HEK293 (cell line): ENCODE data around the gene PDE4A.

ENCODE experiments used
- CTCF ChIA-PET: fragments of 350-600 bp; formaldehyde crosslinking; extraction: SDS; loops from one replicate; lab custom pipeline; 2021; ENCODE audit warnings: antibody characterized with exemption; lab: Yijun Ruan, JAX
- POLR2A ChIA-PET: fragments of 300-600 bp; formaldehyde crosslinking; extraction: SDS; loops from one replicate; lab custom pipeline; 2020; ENCODE audit warnings: antibody characterized with exemption, inconsistent platforms; lab: Yijun Ruan, JAX
- H3K27ac ChIP-seq: fragments of 200-500 bp; sonication (Bioruptor generic); 2 replicates; pipeline ENCODE4 v1.5.1; 2014; ENCODE audit warnings: low read depth, low read length, control low read depth, inconsistent platforms; ENCODE audit errors: extremely low read depth
- H3K36me3 ChIP-seq, 2 experiments: fragments of 200-500 bp in 1 of 2; sonication (Bioruptor generic) in 1 of 2; 1 replicate in 1 of 2; 2 replicates in 1 of 2; pipeline ENCODE4 v1.5.1; 2014 to 2017; ENCODE audit warnings: inconsistent platforms in 2 of 2, low read length in 2 of 2; ENCODE audit not compliant: control insufficient read depth in 2 of 2, insufficient read depth in 1 of 2
- H3K4me1 ChIP-seq: fragments of 200-500 bp; sonication (Bioruptor generic); 2 replicates; pipeline ENCODE4 v1.5.1; 2014; ENCODE audit warnings: mild to moderate bottlenecking, low read length, inconsistent platforms; ENCODE audit not compliant: control insufficient read depth, insufficient read depth
- H3K4me3 ChIP-seq: 2 replicates; pipeline ENCODE4 v1.5.1; 2011; ENCODE audit warnings: low read depth, mild to moderate bottlenecking, control low read depth, low read length, moderate library complexity
- H3K9me3 ChIP-seq: fragments of 200-500 bp; sonication (Bioruptor generic); 2 replicates; pipeline ENCODE4 v1.5.1; 2014; ENCODE audit warnings: low read depth, low read length, inconsistent platforms; ENCODE audit not compliant: control insufficient read depth, insufficient read depth
- AEBP2 ChIP-seq: fragments of 450-650 bp; formaldehyde crosslinking; IDR thresholded peaks from 2 replicates; pipeline ENCODE4 v1.5.1; 2016; ENCODE audit warnings: missing biosample characterization, missing genetic modification characterization, borderline replicate concordance
- EGR2 ChIP-seq: fragments of 450-650 bp; formaldehyde crosslinking; IDR thresholded peaks from 2 replicates; pipeline ENCODE4 v1.5.1; 2016; ENCODE audit warnings: low read depth, missing biosample characterization, missing genetic modification characterization
- GLIS2 ChIP-seq: fragments of 450-650 bp; formaldehyde crosslinking; IDR thresholded peaks from 2 replicates; pipeline ENCODE4 v1.5.1; 2016; ENCODE audit warnings: missing biosample characterization, missing genetic modification characterization
- OVOL3 ChIP-seq: fragments of 450-650 bp; formaldehyde crosslinking; IDR thresholded peaks from 2 replicates; pipeline ENCODE4 v1.5.1; 2016; ENCODE audit warnings: missing biosample characterization, missing genetic modification characterization
- SCRT2 ChIP-seq: fragments of 450-650 bp; formaldehyde crosslinking; IDR thresholded peaks from 2 replicates; pipeline ENCODE4 v1.5.1; 2016; ENCODE audit warnings: missing biosample characterization, missing genetic modification characterization
- TCF7L2 ChIP-seq: IDR thresholded peaks from 2 replicates; pipeline ENCODE4 v1.6.1; 2011; ENCODE audit warnings: low read depth, mild to moderate bottlenecking, inconsistent platforms, low read length, moderate library complexity, borderline replicate concordance
- TRIM28 ChIP-seq: IDR thresholded peaks from 2 replicates; pipeline ENCODE4 v1.6.1; 2011; ENCODE audit warnings: low read length, control low read depth, borderline replicate concordance
- ZFP41 ChIP-seq: fragments of 450-650 bp; formaldehyde crosslinking; IDR thresholded peaks from 2 replicates; pipeline ENCODE4 v1.5.1; 2016; ENCODE audit warnings: missing biosample characterization, missing genetic modification characterization, borderline replicate concordance
- ZNF155 ChIP-seq: fragments of 450-650 bp; formaldehyde crosslinking; IDR thresholded peaks from 2 replicates; pipeline ENCODE4 v1.5.1; 2016; ENCODE audit warnings: missing biosample characterization, missing genetic modification characterization
- ZNF16 ChIP-seq: fragments of 450-650 bp; formaldehyde crosslinking; IDR thresholded peaks from 2 replicates; pipeline ENCODE4 v1.5.1; 2016; ENCODE audit warnings: low read depth, missing biosample characterization, missing genetic modification characterization
- ZNF175 ChIP-seq: fragments of 450-650 bp; formaldehyde crosslinking; IDR thresholded peaks from 2 replicates; pipeline ENCODE4 v1.5.1; 2016; ENCODE audit warnings: missing biosample characterization, missing genetic modification characterization
- ZNF211 ChIP-seq: fragments of 450-650 bp; formaldehyde crosslinking; IDR thresholded peaks from 2 replicates; pipeline ENCODE4 v1.5.1; 2016; ENCODE audit warnings: low read depth, missing biosample characterization, missing genetic modification characterization
- ZNF239 ChIP-seq: fragments of 450-650 bp; formaldehyde crosslinking; IDR thresholded peaks from 2 replicates; pipeline ENCODE4 v1.5.1; 2016; ENCODE audit warnings: missing biosample characterization, missing genetic modification characterization
- ZNF24 ChIP-seq: fragments of 450-650 bp; formaldehyde crosslinking; IDR thresholded peaks from 2 replicates; pipeline ENCODE4 v1.5.1; 2016; ENCODE audit warnings: missing biosample characterization, missing genetic modification characterization
- ZNF248 ChIP-seq: fragments of 450-650 bp; formaldehyde crosslinking; IDR thresholded peaks from 2 replicates; pipeline ENCODE4 v1.5.1; 2017; ENCODE audit warnings: missing biosample characterization, missing genetic modification characterization
- ZNF341 ChIP-seq: fragments of 450-650 bp; formaldehyde crosslinking; IDR thresholded peaks from 2 replicates; pipeline ENCODE4; 2016; ENCODE audit warnings: low read depth, missing biosample characterization, missing genetic modification characterization
- ZNF354C ChIP-seq: fragments of 450-650 bp; formaldehyde crosslinking; IDR thresholded peaks from 2 replicates; pipeline ENCODE4 v1.5.1; 2016; ENCODE audit warnings: missing biosample characterization, missing genetic modification characterization, low read depth, borderline replicate concordance
- ZNF366 ChIP-seq: fragments of 450-650 bp; formaldehyde crosslinking; conservative IDR thresholded peaks from 2 replicates; pipeline ENCODE4 v1.5.1; 2016; ENCODE audit warnings: missing biosample characterization, missing genetic modification characterization
- ZNF560 ChIP-seq: fragments of 450-650 bp; formaldehyde crosslinking; IDR thresholded peaks from 2 replicates; pipeline ENCODE4 v1.5.1; 2017; ENCODE audit warnings: missing biosample characterization, missing genetic modification characterization, borderline replicate concordance
- ZNF621 ChIP-seq: fragments of 450-650 bp; formaldehyde crosslinking; IDR thresholded peaks from 2 replicates; pipeline ENCODE4 v1.5.1; 2017; ENCODE audit warnings: missing biosample characterization, missing genetic modification characterization
- ZNF654 ChIP-seq: fragments of 450-650 bp; formaldehyde crosslinking; IDR thresholded peaks from 2 replicates; pipeline ENCODE4 v1.5.1; 2016; ENCODE audit warnings: low read depth, missing biosample characterization, missing genetic modification characterization
- ZNF677 ChIP-seq: fragments of 450-650 bp; IDR thresholded peaks from 2 replicates; pipeline ENCODE4 v1.5.0; 2018; ENCODE audit warnings: missing biosample characterization, mild to moderate bottlenecking, missing genetic modification characterization, moderate library complexity
- TF ChIP-seq, protein P1 (sequence below): fragments of 450-650 bp; formaldehyde crosslinking; IDR thresholded peaks from 2 replicates; pipeline ENCODE4 v1.5.1; 2017; ENCODE audit warnings: missing biosample characterization, mild to moderate bottlenecking, missing genetic modification characterization, moderate library complexity
- TF ChIP-seq, protein P2 (sequence below): fragments of 450-650 bp; formaldehyde crosslinking; IDR thresholded peaks from 2 replicates; pipeline ENCODE4 v1.5.1; 2016; ENCODE audit warnings: missing biosample characterization, missing genetic modification characterization, borderline replicate concordance
- TF ChIP-seq, protein P3 (sequence below): fragments of 450-650 bp; formaldehyde crosslinking; IDR thresholded peaks from 2 replicates; pipeline ENCODE4 v1.5.1; 2016; ENCODE audit warnings: missing biosample characterization, missing genetic modification characterization

Gene PDE4A

DNA sequence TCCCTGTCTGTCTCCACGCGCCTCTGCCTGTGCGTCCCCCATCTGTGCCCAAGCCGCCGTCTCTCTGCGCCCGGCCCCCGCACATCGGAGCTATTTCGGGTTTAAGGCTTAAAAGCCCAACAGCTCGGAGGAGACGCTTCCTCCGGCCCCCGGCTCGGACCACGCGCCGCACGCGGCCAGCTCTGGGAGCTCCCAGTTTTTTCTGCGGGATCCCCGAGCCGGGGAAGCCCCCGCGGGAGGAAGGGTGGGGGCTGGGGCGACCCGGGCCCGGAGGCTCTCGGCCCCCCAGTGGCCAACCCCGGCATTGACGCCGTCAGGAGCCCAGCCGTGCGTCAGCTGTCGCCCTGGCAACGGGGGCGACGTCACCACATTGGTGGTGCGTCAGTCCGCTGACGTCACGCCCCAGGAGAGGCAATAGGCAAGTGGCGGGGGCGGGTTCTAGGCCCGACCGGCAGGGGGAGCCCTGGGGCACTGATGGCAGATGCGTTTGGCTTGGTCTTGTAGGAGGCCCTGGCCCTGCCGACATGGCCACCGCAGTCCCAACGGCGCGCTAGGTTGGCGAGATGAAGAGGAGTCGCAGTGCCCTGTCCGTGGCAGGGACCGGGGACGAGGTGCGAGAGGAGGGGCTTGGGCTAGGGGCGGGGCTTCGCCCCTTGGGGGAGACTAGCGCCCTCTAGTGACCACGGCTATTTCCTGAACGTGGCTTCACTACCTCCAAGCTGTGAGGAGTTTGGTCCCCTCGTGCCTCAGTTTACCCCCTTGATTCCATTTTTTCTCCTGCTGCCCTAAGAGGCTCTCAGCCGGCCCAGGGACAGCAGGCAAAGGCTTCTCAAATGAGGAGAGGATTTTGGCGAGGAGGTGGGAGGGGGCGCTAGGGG is 3.7 kb upstream of the PDE4A start (continued):
- peak; percentile 67; the same call in 1 of the 2 replicates for TF ChIP-seq TRIM28
- TF ChIP-seq ZNF175 (tag by site-specific recombination) = no peak
- TF ChIP-seq ZFP41 (tag by site-specific recombination) = no peak
- TF ChIP-seq ZNF16 (tag by site-specific recombination) = no peak
- no peak for TF ChIP-seq ZNF155 (tag by site-specific recombination)
- TF ChIP-seq ZNF24 (tag by site-specific recombination) = peak; percentile 99
- no peak for TF ChIP-seq ZNF560 (tag by site-specific recombination)
- TF ChIP-seq ZNF211 (tag by site-specific recombination) = no peak
- no peak for TF ChIP-seq ZNF354C (tag by site-specific recombination)
- TF ChIP-seq SCRT2 (tag by site-specific recombination) = peak; percentile 69; the same call in 1 of the 2 replicates
- TF ChIP-seq, protein P1, sequence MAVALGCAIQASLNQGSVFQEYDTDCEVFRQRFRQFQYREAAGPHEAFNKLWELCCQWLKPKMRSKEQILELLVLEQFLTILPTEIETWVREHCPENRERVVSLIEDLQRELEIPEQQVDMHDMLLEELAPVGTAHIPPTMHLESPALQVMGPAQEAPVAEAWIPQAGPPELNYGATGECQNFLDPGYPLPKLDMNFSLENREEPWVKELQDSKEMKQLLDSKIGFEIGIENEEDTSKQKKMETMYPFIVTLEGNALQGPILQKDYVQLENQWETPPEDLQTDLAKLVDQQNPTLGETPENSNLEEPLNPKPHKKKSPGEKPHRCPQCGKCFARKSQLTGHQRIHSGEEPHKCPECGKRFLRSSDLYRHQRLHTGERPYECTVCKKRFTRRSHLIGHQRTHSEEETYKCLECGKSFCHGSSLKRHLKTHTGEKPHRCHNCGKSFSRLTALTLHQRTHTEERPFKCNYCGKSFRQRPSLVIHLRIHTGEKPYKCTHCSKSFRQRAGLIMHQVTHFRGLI = peak; percentile 88
- TF ChIP-seq AEBP2 = no peak
- TF ChIP-seq ZNF654 (tag by site-specific recombination) = peak; percentile 25
- peak; percentile 95 for TF ChIP-seq ZNF239 (tag by site-specific recombination)
- TF ChIP-seq ZNF248 (tag by site-specific recombination) = no peak
- TF ChIP-seq ZNF621 (tag by site-specific recombination) = no peak
- TF ChIP-seq, all 188 proteins: peak for 98

GRCh38 chr19:10417541-10418234 is 2.6 kb upstream of the PDE4A start:
- H3K4me3 ChIP-seq = no peak overlapping the region
- H3K36me3 ChIP-seq = no peaks in the 10 kb centered on the region
- H3K27ac ChIP-seq = no peak overlapping the region
- ChIA-PET POLR2A (interaction anchor here (0.8 to 1.6 kb wide), 6 partner anchors 8 to 300 kb away, joined by 3 to 8 read pairs (median 5); partner anchors contain the start of genes CDC37, DNM2, ICAM5 and TYK2), CTCF (interaction anchor here (0.6 to 9.1 kb wide), 26 partner anchors 10 to 777 kb away, joined by 3 to 193 read pairs (median 3); partner anchors contain the start of genes CDC37, CDKN2D, ICAM1 and QTRT1)
- H3K4me1 ChIP-seq = 0 out of 2 replicates have a peak, but pooled peaks cover 8% of the 10 kb centered on the region
- no peaks in the 10 kb centered on the region for H3K9me3 ChIP-seq
- TF ChIP-seq, protein P2, sequence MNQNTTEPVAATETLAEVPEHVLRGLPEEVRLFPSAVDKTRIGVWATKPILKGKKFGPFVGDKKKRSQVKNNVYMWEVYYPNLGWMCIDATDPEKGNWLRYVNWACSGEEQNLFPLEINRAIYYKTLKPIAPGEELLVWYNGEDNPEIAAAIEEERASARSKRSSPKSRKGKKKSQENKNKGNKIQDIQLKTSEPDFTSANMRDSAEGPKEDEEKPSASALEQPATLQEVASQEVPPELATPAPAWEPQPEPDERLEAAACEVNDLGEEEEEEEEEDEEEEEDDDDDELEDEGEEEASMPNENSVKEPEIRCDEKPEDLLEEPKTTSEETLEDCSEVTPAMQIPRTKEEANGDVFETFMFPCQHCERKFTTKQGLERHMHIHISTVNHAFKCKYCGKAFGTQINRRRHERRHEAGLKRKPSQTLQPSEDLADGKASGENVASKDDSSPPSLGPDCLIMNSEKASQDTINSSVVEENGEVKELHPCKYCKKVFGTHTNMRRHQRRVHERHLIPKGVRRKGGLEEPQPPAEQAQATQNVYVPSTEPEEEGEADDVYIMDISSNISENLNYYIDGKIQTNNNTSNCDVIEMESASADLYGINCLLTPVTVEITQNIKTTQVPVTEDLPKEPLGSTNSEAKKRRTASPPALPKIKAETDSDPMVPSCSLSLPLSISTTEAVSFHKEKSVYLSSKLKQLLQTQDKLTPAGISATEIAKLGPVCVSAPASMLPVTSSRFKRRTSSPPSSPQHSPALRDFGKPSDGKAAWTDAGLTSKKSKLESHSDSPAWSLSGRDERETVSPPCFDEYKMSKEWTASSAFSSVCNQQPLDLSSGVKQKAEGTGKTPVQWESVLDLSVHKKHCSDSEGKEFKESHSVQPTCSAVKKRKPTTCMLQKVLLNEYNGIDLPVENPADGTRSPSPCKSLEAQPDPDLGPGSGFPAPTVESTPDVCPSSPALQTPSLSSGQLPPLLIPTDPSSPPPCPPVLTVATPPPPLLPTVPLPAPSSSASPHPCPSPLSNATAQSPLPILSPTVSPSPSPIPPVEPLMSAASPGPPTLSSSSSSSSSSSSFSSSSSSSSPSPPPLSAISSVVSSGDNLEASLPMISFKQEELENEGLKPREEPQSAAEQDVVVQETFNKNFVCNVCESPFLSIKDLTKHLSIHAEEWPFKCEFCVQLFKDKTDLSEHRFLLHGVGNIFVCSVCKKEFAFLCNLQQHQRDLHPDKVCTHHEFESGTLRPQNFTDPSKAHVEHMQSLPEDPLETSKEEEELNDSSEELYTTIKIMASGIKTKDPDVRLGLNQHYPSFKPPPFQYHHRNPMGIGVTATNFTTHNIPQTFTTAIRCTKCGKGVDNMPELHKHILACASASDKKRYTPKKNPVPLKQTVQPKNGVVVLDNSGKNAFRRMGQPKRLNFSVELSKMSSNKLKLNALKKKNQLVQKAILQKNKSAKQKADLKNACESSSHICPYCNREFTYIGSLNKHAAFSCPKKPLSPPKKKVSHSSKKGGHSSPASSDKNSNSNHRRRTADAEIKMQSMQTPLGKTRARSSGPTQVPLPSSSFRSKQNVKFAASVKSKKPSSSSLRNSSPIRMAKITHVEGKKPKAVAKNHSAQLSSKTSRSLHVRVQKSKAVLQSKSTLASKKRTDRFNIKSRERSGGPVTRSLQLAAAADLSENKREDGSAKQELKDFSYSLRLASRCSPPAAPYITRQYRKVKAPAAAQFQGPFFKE = no peak
- TF ChIP-seq ZNF366 (tag by site-specific recombination) (no peak; the same call in 1 of the 2 replicates), GLIS2 (tag by site-specific recombination) (peak; percentile 5; the same call in 1 of the 2 replicates), ZNF677 (0 out of 2 replicates have a peak, but pooled peaks have one; percentile 9), EGR2 (tag by site-specific recombination) (peak; percentile 14; the same call in 1 of the 2 replicates), ZNF341 (0 out of 2 replicates have a peak, but pooled peaks have one; percentile 64), TCF7L2 (peak; percentile 99), OVOL3 (tag by site-specific recombination) (no peak)
- TF ChIP-seq, protein P3, sequence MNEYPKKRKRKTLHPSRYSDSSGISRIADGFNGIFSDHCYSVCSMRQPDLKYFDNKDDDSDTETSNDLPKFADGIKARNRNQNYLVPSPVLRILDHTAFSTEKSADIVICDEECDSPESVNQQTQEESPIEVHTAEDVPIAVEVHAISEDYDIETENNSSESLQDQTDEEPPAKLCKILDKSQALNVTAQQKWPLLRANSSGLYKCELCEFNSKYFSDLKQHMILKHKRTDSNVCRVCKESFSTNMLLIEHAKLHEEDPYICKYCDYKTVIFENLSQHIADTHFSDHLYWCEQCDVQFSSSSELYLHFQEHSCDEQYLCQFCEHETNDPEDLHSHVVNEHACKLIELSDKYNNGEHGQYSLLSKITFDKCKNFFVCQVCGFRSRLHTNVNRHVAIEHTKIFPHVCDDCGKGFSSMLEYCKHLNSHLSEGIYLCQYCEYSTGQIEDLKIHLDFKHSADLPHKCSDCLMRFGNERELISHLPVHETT (tag by site-specific recombination) = no peak
